HG02970 (cell line): ENCODE data around the gene CYBA.

Experiments
- ATAC-seq: cut with Tn5 transposase; IDR thresholded peaks from one replicate; pipeline ENCODE4 v1.9.1; 2021; ENCODE audit warnings: mild to moderate bottlenecking, moderate library complexity, moderate number of reproducible peaks; ENCODE audit not compliant: unreplicated experiment, low FRiP score

CYBA gene

GRCh38 chr16:88631920-88632586, 18.8 kb downstream of the CYBA start:
- ATAC-seq: no peak

GRCh38 chr16:88631384-88631783, 19.5 kb downstream of the CYBA start:
- no peak for ATAC-seq

GRCh38 chr16:88630941-88631340, 19.9 kb downstream of the CYBA start:
- ATAC-seq: no peak

GRCh38 chr16:88630433-88630832, 20.4 kb downstream of the CYBA start:
- no peak for ATAC-seq

GRCh38 chr16:88629835-88630234, 21.0 kb downstream of the CYBA start:
- ATAC-seq: no peak

- ATAC-seq: no peak
Observed at GRCh38 chr16:88628512-88628974, 22.3 kb downstream of the CYBA start.

GRCh38 chr16:88627531-88628411, 23.1 kb downstream of the CYBA start:
- ATAC-seq: no peak

GRCh38 chr16:88626646-88627045, 24.2 kb downstream of the CYBA start:
- no peak for ATAC-seq

GRCh38 chr16:88624977-88625576, 25.8 kb downstream of the CYBA start:
- ATAC-seq: no peak

GRCh38 chr16:88624481-88624880, 26.4 kb downstream of the CYBA start:
- no peak for ATAC-seq

- no peak for ATAC-seq
Observed at GRCh38 chr16:88623858-88624257, 27.0 kb downstream of the CYBA start.

- ATAC-seq: no peak
Observed at GRCh38 chr16:88622866-88623265, 28.0 kb downstream of the CYBA start.

- ATAC-seq: no peak
Observed at GRCh38 chr16:88622125-88622524, 28.7 kb downstream of the CYBA start.

- ATAC-seq: no peak
Observed at GRCh38 chr16:88619859-88620815, 30.7 kb downstream of the CYBA start.

GRCh38 chr16:88618956-88619667, 31.7 kb downstream of the CYBA start:
- no peak for ATAC-seq

- ATAC-seq: no peak
Observed at GRCh38 chr16:88618182-88618955, 32.5 kb downstream of the CYBA start.

GRCh38 chr16:88617268-88618031, 33.4 kb downstream of the CYBA start:
- ATAC-seq: no peak

- ATAC-seq: no peak
Observed at GRCh38 chr16:88616736-88617135, 34.1 kb downstream of the CYBA start.
